HG03196 (cell line): ENCODE results near the gene MSX1.

Experiments
- ATAC-seq: cut with Tn5 transposase; IDR thresholded peaks from one replicate; pipeline ENCODE4 v1.9.1; 2021; ENCODE audit not compliant: unreplicated experiment

Gene MSX1

DNA sequence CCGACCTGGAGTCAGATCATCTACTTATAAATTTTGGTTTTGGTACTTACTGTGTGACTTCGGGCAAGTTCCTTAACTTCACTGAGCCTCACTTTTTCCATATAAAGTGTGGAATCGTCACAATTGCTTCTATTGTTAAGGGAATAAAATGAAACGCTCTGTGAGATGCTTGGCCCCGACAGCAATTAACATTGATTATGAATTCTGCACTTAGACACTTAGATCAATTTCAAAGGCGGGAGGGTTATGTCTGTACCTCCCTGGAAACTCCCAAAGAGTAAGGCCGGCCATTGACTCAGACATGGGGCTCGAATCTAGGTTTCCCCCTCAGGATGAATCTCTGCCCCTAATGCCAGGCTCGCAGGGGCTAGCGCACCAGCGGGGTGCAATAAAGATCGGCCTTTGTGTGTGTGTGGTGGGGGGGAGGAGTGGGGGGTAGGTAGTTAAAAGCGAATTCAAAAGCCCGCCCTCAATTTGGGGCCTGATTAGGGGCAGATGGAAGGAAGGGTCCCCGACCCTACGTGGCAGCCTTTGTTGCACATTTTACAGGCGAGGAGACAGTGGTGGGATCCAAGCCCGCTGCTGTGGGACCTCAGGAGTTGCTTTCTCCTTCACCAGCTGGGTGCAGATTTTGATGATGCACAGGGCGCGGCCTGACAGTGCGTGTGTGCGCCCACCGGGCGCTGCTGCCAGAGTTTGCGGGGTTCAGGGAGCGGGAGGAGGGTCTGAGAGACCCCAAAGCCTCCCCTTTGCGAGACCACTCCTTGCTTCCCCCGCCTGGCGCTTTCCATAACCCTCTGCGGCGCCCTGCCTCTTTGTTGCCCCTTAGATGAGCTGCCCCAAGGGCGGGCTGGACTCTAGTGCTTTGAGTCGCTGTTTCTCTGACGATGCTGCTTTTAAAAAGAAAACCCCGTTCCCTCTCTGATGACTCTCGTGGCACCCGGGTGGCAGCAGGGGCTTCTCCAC lies 9.6 kb downstream of the MSX1 start:
- no peak for ATAC-seq

DNA sequence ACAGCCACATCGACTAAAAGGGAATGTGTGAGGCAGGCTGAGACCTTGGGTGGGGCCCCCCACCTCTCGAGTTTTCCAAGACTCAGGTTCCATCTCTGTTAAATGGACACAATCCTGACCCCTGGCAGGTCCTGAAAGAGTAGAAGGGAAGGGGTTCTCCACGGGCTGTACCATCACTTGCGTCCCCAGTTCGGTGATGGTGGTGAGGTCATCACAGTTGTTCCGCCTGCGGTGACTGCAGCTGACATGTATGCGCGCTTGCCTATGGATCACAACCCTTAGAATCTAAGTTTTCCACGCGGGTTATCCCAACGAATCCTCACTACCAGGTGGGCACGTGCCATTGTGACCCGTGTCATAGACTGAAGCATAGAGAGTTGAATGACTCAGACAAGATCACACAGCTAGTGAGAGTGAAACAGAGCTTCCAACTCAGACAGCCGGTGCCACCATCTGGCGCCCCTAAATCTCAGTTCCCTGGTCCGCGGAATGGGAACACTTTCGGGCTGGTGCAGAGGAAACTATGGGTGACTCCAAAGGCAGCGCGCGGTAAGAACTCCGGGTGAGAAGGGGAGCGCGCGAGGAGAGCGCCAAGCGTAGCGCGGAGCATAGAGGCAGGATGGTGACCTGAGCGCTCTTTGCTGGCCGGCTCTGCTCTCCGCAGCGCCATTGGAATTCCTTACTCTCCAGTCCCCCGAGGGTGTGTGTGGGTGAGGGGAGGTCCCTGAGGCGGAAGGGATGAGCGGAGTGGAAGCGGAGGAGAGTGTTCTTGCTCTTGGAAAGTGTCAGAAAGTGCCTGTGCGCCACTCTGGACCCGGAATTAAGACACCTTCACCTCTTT lies 10.5 kb downstream of the MSX1 start:
- ATAC-seq: no peak

DNA sequence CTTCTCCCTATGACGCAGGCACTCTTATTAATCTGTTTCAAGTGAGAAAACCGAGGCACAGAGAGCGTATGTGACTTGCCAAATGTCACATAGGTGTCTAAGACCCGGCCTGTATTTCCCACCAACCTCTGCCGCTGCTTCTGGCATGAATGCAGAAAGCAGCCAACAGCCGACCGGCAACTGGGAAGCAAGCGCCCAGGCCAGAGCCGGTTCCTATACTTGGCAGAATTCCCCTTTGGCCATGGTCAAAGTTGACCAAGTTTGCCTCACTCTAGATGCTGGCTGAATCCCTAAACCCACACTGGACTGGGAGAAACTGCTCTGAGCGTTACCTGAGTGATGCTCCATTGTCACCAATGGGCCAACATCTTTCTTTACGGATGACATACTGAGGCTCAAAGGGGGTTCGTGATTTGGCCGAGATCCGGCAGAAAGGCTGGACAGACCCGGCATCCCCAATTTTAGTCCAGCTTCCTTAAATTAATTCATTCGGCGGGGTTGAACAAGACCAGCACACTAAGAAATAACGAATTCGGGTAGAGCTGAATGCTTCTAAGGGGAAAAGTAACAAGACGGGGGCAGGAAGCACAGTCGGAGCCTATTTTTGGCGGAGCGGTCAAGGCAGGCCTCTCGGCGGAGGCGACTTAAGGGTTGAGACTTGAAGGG lies 11.2 kb downstream of the MSX1 start:
- ATAC-seq: no peak

DNA sequence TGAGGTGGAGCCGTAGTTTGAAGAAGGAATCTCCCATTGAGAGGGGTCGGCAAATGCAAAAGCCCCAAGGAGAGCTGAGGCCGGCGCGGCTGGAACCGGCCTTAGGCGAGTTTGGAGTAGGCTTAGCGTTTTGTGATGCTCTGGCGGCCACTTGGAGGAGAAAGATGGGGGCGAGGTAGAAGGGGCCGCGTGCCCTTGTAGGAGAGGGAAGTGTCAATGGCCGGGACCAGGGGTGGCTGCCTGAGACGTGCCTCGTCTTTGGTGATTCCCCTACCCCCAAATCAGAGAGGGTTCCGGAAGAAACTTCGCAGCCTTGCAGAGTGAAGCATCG lies 11.7 kb downstream of the MSX1 start:
- no peak for ATAC-seq

DNA sequence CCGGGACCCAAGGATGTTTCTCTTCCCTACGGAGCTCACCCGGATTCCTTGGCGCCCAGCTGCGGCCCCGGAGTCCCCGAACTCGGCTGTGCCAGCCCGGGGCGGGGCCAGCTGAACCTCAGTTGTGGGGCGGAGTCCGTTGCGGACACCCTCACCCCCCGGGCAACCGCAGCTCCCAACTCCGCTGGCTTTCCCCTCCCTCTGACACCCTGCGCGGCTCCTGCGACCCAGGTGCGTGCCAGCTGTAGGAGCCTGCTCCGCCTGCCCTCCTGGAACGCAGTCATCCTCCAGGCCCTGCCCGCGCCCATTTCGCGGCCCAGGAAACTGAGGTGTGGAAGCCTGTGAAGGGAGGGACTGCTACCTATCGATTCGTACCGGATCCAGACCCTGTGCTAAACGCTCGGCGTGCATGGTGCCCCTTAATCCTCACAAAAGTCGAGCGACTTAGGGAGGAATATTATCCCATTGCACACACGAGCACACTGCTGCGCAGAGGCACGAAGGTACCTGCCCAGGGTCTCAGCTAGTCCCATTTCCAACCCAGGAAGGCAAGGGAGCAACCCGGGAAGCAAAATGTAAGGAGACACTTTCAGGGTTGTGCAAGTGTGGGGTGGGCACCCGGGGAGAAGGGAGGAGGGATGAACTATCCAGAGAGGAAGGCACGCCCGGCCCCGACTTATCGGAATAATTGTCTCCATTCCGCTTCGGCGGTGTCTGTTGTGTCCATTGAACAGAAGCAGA lies 12.3 kb downstream of the MSX1 start:
- no peak for ATAC-seq

DNA sequence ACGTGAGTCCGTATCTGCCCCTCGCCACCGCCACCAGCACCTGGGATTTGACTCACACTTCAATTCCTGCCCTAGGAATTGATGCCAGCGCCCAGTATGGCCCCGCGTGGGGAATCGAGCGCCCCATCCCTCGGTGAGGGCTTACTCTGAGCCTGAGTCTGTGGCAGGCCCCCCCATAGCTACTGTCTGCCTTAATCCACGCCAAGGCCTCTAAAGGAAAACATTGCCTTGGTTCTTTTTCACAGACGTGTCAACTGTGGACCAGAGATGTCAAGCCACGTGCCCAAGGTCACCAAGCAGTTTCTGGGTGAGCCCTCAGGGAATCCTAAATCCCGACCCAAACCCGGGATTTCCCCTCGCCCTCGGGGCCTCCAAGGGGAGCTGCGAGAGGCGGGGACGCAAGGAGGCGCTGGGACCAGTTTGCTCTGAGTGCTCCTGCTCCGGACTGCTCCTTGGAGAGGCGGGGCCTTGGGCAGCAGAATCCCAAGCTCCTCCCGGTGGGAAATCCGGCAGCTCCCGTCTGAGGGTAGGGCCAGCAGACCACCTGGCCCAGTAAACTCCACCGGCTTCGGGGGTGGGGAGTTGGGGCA lies 12.9 kb downstream of the MSX1 start:
- ATAC-seq: no peak

DNA sequence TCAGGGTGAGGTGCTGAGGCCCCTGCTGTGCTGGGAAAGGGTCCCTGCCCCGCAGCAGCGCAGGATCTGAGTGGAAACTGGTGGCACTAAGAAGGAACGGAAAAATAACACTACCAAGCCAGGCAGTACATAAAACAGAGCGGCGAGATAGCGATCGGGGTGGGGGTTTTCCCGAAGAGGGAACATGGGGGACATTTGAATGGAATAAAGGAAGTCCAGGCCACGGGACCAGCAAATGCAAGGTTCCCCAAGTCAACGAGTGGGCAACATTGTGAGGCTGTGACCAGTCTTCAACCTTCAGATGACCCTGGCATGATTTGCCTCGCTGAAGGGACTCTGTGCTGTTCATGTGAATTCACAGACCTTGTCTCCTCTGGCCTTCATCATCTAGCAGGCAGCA lies 13.7 kb downstream of the MSX1 start:
- ATAC-seq: no peak

DNA sequence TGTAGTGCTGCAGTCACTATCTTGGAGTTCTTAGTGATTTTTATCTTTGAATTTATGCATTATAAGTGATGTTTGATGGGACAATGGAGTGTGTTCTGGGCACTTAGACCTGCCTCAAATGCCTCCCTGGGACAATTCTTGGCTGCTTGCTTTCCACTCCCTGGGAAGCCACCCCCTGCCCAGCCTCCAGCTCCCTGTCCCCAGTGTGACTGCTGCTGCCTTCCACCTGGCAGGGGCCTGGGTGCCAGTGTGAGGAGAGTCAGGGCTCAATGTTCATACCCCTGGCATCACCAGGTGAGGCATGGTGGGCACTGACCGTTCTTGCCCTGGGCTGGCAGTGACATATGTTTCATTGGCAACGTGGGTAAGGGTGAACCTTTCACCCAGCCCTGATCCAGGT lies 14.8 kb downstream of the MSX1 start:
- ATAC-seq: no peak

DNA sequence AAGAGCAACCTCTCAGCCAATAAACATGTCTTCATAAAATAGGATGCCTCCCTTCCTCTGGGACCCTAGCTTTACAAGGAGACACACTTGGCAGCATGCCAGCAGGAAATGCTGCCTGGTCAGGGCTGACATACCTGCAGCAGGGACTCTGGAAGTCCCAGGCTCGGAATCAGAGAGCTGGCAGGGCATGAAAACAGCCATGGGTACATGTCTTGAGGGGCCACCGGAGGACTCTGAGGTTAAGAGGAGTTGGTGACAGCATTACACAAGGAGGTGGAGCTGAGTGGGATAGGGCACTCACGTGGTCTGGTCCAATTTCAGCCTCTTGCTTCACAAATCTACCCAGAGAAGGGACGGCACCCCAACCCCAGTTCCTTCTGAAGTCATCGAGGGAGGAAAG lies 15.7 kb downstream of the MSX1 start:
- no peak for ATAC-seq

DNA sequence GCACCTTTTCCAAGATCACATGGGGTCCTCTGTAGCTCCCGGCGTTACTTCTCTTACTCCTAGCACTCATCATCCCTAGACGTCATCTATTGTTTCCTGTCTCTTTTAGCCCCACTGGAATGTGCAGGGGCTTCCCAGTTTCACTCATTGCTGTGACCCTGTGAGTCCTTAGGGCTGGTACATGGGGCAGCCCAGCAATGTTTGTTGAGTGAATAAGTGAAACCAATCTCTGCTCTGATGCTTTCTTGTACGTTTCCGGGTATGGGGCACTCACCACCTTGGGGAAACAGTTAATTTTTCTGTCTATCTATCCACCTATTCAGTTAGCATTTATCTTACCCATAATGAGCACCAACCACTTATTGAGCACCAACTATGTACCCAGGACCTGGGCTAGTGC lies 16.1 kb downstream of the MSX1 start:
- no peak for ATAC-seq

DNA sequence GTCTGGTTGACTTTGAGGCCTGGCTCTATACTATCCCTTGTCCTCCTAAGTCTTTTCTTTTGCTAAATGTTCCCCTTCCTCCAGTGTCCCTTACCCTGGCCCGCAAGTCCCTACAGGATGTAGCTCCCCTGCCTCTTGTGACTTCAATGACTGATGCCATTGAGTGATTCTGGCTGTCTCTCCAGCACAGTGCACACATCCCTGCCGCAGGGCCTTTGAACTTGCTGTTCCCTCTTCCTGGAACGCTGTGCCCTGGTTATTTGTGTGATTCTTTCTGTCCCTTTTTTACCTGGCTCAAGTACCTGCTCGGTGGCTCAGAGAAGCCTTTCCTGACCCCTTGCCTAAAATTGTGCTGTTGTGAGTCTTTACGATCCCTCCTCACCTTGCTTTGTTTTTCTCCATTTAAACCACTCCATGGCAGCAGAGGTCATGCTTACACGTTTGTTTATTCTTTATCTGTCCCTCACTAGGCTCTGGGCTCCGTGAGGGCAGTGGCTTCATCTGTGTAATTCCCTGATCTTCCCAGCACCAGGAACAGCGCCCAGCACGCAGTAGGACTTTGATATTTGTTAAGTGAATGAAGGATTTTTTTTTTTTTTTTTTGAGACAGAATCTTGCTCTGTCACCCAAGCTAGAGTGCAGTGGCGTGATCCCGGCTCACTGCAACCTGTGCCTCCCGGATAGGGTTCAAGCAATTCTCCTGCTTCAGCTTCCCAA lies 17.6 kb downstream of the MSX1 start:
- ATAC-seq: no peak

DNA sequence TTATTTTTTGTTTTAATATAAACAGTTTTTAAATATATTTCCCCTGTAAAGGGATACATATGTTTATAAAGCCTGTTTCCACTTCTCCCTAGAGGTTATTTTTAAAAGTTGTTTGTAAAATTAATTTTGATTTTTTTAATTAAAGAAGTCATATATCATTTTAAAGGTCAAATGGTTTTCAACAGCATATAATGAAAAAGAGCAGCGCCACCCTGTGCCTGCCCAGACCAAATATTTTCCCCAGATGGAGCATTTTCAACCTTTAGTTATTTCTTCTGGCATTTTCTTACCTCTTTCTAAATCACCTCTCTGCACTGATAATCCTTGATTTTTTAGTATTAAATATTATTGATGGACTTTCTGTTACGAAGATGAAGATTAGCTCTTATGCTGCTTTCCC lies 21.0 kb downstream of the MSX1 start:
- ATAC-seq: no peak

DNA sequence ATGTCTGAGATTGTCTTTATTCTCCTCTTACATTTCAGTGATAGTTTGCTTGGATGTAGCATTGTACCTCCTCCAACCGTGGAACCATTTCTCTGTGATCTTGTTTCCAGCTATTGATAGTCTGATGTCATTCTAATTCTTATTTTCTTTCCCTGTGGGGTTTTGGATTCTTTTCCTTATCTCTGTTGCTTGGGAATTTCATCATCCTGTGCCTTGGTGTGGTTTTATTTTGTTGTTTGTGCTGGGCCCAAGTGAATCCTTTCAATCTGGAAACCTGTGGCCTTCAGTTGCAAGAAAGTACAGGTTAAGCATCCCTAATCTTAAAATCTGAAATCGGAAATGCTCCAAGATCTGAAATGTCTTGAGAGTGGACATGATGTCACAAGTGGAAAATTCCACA lies 22.0 kb downstream of the MSX1 start:
- ATAC-seq: no peak

DNA sequence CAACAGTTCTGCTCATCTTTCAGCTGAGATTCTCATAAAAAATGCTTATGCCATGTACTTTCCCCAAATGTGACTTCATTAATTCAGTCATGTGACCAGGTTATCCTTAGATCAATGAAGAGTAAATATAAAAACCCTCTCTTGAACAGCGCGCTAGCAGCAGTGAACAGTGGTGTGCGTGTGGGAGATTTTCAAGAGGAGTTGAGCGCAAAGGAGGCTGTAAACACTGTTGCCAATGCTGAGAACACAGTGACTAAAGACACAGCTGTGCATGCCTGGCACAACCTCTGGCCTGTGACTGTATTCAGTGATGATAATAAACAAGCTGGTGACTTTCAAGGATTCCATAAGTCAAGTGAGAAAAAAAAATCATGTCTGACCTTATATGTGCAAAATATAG lies 25.1 kb downstream of the MSX1 start:
- ATAC-seq: no peak

DNA sequence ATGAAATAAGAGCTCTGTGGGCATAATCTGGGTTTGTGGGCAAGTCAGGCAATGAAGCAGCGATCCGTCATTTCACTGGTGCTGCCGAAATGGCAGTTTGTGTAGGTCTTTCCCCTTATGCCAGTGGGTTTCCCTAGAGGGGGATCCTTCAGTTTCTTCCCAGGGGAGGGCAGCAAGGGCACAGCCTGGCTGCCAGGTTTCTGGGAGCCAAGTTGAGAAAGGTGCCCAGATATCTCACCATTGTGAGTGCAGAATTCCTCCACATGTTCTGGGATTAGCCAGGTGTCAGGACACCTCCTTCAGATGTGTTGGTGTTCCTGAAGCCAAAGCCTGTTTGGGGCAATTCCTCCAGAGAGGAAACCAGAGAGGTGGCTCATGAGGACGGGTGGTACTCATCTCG lies 28.0 kb downstream of the MSX1 start:
- no peak for ATAC-seq

DNA sequence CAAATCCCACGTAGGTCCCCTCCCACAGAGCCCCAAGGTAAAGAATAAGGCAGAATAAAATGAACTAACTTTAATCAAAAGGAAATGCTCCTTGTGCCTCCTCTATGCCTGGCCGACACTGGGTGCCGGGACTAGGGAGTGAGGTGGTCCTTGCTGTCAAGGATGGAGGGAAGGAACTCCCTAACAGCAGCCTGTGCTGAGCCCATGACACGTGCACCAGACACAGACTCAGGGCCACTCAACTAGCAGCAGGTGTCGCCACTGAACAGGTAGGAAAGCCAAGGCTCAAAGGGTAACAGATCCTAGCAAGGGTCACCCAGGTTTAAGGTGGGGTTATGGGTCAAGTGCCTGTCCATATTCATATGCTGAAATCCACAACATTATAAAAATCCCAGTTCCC lies 29.2 kb downstream of the MSX1 start:
- no peak for ATAC-seq

DNA sequence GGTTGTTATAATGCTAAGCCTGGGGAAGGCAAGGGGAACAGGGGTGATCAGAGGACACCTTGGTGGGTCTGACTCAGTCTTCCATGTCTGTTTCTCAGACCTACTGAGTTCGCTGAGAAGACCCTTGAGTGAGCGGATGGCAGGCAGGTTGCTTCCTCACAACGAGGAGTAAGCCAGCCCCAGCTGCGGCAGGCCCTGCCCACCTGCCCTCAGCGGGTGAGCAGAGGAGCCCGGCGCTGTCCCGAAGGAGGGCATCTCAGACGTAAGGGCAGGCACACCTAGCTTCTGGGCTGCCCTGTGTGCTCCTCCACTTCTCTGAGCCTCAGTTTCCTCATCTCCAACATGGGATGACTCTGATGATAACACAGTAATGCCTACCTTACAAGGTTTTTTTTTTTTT lies 30.3 kb downstream of the MSX1 start:
- ATAC-seq: no peak

DNA sequence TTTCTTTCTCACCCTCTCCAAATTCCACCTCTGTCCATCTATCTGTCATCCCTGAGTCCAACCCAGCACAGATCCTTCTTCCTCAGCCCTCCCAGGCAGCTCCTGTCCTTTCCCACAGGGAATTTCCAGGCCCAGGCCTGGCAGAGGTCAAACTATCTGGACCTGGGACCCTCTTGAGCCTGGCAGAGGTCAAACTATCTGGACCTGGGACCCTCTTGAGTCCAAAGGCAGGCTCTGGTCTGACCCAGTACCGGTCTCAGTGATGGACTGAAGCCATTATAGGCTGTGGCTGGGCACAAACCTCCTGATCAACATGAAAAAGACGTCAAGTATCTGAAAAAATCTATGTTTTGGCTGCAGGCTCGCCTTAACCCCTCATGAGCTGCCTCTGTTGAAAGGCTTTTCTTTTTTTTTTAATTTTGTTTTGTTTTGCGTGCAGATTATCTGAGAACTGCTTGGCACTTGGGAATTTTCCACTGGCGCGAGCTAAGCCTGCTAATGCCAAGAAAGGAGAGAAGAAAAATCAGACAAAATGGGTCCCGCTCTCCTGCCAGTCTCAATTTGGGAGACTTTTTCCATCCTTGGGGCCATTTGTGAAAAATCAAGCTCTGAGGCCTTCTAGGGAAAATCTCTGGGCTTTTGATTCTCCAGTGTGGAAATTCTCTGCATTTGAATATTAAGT lies 31.2 kb downstream of the MSX1 start:
- no peak for ATAC-seq

DNA sequence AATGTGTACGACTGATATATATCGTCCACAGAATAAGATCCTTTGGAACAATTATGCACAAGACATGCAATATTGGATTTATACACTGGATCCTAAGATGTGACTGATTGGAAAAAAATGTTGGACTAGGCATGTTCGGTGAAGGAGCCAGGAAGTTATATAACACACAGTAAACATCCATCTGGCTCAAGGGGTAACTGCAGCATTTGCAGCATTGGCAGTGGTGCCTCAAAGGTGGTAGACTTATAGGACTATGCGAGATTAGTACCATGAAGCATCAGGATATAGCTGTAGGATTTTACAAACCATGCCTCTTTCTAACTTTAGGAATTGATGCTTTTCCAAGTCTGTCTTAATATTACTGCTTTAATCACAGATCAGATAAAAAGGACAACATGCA lies 34.3 kb downstream of the MSX1 start:
- no peak for ATAC-seq
